CD4-positive, alpha-beta T cell treated with Interleukin-1 beta for 1 hour (primary cell): Measurements from ENCODE around the gene PAEP.

ENCODE experiments used
- DNase-seq, 2 donors: peaks; one replicate each; pipeline ENCODE4 v3.0.0-alpha.2; 2020 to 2022

Gene PAEP

DNA sequence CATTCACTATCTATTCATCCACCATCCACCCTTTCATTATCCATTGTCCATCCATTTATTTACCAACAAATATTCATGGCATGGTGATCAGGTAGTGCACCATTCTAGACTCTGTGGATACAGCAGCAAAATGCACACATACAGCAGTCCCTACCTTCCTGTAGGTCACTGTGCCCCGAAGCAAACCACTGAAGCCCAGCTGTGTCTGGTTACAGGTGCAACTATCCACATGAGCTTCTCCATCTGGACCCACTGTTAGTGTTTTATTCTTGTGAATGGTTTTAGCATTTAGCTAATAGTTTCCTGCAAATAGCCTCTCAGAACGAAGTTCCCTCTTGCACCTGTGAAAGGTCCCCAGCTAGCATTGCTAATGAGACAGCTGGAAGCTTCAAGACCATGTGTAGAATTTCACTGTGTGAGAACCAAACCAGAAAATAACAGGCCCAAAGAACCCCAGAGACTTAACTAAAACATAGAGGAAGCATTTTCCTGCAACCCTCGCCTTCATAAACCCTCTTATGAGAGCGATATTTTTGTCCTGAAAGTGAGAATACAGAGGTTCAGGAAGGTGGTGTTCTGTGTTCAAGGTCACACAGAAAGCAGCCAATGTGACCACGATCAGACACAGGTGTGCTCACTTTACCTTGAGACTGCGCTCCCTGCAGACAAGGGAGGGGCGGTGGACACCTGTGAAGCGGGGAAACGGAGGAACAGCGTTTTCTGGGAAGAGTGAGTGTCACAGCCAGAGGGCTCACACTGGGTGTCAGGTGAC lies 18.5 kb downstream of the PAEP start:
- DNase-seq, result no peak

DNA sequence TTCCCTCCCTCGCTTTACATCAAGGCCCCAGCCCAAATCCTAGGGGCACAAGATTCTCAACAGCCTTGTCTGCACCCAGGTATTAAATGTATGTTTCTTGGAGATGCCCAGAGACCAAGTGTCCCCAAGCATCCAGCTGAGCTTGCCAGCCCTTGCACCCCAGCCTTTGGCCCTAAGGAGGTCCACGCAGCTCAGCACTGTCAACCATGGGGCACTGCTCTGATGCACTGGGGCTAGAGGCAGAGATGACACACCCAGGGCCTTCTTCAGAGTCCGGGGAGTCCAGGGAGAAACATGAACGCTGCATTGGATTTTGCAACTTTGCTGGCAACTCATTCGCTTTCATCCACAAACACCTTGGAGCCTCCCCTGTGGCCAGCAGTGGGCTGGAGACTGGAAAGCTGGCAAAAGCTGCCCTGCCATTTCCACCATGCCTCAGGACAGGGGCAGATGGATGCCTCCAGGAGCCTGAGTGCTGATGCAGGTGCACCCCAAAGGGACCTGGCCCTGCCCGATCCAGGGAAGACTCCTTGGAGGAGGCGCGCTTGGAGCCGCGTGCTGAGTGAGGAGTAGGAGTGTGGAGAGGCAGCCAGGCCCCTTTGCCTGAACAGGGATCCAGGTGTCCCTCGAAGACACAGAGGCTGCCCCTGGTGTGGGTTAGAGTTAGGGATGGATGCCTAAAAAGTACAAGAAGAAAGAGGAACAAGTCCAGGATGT lies 19.3 kb downstream of the PAEP start:
- DNase-seq, result no peak

DNA sequence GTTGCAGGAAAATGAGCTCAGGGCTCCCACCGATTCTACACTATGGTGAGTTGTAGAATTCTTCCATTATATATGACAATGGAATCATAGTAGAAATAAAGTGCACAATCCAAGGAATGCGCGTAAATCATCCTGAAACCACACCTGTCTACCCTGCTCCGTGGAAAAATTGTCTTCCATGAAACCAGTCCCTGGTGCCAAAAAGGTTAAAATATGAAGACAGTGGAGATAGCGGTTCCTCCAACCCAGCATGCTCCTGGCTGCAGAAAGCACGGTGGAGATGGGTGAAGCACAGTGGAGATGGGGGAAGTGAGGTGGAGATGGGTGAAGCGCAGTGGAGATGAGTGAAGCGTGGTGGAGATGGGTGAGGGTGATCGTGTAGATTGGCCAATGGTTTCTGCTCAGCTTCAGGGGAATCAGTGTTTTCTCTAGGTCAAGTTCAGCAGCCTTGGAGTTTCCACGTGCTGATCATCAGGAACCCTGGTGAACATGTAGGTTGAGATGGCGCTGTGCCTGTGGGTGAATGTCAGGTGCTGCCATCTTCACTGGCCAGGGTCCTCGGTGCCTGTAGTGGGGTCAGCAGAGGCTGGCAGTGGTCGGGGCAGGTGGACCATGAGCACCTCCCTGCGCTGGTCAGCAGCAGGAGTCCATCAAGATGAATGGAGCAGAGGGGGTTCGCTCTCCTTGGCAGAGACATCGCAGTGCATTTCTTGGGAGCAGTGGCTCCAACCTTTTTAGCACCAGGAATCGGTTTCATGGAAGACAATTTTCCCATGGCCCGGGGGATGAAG lies 20.3 kb downstream of the PAEP start:
- DNase-seq, result no peak

DNA sequence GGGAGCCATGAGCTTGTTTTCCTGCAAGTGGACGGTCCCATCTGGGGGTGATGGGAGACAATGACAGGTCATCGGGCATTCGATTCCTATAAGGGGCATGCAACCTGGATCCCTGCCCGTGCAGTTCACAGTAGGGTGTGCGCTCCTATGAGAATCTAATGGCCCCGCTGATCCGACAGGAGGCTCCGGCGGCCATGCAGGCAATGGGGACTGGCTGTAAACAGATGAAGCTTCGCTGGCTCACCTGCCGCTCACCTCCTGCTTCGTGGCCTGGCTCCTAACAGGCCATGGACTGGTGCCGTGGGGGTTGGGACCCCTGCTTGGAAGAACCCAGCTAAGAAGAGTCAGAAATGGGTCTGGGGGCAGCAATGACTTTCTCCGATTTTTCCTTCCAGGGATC lies 21.0 kb downstream of the PAEP start:
- no peak for DNase-seq

DNA sequence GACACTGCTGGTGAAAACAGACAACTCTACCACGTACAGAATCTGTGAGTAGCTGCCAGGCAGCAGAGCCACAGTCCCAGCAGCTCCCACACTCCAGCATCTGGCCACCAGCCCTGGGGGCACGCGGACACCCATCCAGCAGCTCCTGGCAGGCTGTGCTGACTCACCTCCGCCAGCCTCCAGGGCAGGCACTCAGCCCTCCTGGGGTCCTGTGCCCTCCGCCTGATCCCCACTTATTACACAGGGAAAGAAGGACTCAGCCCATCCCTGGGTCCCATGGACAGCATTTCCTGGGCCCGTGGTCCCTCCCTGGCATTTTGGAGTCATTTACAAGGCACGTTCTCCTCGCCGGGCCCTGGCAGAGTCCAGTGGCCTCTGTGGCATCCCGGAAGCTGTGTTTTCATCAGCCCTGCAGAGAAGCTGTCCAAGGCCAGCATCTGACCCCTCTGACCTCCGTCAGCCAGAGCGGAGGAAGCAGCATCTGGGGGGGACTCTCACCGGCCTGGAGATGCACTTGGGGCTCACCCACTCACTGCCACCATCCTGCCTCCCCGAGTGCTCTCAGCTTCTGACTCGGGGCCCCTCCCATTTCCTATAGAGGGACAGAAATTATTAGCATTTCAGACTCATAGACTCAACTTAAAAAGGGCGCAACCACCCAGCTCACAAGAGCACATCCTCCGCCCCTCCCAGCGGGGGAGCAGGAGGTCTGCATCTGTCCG lies 21.6 kb downstream of the PAEP start:
- no peak for DNase-seq

DNA sequence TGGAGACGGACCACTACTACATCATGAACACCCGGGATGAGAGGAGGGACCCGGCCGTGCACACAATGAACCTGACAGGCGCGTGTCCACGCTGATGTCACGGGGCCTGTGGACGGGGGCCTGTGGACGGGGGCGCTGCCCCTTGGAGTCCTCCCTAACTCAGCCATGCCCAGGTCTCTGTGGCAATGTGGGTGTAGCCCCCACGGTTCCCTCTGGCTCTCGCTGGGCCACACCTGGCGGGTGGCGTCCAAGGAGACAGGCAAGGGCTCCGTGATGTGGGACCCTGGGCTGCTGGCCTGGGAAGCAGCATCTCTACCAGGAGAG lies 22.1 kb downstream of the PAEP start:
- no peak for DNase-seq

DNA sequence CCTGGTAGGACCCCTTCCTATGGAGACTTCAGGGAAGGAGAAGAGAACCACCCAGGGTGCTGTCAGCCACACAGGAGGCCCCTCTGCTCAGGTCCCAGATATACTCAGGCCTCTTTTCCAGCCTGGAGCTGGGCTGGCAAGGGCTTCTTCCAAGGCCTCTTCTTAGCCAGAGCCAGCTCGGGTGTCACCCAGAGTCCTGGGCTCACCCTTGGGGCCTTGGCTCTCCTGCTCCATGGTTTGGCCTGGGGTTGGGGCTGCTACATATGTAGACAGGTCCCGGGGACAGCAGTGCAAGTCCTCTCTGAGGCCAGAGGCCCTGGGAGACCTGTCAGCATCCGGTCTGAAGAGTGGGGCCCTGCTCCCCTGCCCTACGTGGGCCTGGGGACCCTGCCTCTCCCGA lies 22.8 kb downstream of the PAEP start:
- no peak for DNase-seq

DNA sequence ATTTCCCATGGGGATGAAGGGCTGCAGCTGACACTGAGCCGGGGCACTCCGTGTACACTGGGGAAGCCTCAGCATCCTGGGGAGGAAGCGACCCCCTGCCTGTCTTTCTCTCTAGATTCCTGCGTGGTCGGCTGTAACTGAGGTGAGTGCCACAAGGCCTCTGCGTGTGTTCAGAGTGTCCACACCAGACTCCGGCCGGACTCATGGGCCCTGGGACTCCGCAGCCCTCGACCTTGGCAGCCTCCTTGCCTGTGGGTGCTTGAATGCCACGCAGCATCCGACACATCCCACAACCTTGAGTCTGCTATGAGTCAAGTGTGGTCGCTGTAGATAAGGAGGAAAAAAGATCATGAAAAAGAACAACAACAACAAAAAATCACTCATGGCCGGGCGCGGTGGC lies 23.4 kb downstream of the PAEP start:
- no peak for DNase-seq

DNA sequence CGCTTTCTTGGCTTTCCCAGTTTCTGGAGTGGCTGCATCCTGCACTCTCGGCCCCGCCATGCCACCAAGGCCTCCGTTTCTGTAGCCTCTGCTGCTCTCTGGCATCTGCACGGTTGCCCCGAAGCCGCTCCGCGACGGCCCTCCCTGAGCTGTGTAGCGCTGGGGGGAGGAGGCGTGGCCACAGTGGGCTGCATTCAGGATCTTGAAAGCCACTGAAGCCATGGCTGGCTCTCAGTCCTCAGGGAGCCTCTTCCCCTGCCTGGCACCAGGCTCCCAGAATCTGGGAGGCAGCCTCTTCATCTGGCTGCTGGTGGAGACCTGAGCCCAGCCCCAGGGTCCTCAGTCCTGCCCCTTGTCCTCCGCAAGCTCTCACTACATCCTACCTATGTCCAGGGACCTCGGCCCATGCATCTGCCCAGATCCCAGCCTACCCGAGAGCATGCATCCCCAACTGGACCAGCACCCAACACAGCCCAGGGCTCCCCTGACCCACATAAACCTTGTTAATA lies 25.1 kb downstream of the PAEP start:
- no peak for DNase-seq

DNA sequence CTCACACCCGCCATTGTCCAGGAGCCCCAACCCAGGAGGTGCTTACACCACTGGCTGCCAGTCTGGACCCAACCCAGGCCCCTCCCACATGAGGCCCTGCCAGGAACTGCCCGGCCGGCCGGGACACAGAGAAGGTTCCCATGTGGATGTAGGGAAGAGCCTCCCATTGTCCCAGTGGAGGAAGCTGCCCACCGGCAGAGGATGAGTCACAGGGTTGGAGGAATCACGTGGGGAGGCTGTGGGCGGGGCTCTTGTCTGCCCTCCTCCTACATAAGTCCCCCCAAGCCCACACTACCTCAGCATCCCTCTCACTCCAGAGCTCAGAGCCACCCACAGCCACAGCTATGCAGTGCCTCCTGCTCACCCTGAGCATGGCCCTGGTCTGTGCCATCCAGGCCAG lies 26.1 kb downstream of the PAEP start:
- DNase-seq, result no peak

DNA sequence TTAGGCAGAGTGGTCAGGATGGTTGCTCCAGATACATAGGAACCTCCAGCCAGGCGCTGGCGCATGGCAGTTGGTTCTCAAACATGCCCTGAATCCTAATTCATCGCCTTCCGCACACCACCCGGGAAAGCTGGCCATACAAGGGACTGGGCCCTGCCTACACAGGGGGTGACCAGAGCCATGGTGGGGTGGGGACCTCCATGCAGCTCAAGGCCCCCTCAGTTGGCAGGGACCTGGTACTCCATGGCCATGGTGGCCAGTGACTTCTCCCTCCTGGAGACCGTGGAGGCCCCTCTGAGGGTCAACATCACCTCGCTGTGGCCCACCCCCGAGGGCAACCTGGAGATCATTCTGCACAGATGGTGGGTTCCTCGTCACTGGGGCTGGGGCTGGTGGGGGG lies 26.8 kb downstream of the PAEP start:
- no peak for DNase-seq

DNA sequence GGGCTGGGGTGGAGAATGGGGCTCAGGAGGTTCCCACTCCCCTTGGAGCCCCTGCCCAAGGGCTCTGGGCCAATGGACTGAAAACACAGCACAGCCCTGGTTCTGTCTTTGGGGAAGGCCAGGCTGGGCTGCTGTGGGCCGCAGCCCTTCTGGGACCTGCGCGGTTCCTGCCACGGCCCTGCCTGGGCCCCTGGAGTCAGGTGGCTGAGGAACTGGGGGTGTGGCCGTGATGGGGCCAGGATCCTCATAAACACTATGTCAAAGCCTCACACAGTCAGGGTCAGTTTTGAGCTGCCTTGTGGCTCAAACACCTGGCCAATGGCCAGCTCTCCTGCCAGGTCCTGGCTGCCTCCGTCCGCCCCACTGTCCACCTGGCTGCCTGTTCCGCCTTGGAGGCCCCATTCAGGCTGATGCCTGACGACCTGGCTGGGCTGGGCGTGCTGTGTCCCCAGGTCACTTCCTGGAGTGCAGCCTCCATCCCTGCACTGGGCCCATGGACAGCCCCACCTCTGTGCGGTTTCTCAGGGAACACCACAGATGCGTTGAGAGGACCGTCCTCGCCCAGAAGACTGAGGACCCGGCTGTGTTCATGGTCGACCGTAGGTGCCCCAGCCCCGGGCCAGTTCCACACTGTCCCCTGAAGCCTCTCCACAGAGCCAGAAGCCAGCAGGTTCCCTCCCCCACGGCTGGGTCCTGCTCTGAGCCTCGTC lies 27.5 kb downstream of the PAEP start:
- DNase-seq, result no peak

DNA sequence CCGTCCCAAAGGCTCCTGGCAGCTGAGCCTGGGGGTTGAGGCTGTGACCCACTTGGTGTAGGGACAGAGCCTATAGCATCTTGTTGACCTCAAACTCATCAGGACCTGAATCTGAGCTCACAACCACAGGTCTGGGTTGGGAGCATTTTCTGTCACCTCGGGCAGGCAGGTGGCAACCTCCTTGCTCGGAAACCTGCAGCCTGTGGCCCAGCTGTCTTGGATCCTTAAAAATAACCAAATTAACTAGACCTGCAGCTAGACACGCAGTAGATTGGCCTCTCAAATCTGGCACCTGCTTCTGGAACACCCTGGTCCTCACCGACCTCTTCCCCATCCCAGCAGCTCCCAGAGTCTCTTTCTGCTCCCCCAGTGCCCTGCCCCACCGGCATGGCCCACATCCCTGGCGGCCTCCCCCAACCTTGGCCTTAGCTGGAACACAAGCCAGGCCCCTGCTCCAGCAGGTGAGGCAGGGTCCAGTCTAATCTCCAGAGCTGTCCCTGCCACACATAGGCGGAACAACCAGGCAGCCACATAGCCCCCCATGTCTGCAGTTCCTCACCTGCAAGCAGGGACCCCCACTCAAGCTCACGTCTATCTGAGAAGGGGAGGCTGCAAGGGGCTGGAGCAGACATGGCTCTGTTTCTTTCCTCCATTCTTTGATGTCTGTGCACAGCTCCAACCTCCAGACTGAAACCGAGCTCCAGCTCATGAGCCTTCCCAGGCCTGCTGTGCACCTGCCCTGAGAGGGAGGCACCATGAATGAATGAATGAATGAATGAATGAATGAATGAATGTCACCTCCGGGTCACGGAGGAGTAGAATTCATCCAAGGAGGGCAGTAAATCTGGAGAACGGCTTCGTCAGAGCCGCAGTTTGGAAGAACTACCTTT lies 28.3 kb downstream of the PAEP start:
- DNase-seq, result no peak

DNA sequence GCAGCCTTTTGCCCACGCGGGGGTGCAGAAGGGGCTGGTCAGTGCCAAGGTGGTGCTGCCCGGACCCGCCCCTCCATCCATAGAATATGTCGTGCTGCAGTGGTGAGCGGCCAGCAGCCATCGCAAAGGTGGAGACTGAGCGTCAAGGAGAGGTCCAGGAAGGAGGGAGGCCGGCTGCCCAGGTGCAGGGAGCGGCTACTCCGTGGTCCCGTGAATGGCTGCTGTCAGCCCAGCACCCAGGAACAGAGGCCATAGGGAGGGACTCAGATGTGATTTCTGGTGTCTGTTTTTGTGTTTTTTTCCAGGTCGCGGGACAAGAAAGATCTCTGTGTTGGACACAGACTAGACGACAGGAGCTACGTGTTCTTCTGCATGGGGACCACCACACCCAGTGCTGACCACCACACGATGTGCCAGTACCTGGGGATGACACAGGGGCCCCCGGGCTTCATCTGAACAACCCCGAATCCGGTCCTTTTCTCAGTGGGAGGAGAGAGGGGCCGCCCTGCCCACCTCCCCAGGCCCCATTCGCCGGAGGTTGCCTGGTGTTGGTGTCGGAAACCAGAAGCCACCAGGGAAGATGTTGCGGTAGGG lies 29.0 kb downstream of the PAEP start:
- DNase-seq, result no peak

DNA sequence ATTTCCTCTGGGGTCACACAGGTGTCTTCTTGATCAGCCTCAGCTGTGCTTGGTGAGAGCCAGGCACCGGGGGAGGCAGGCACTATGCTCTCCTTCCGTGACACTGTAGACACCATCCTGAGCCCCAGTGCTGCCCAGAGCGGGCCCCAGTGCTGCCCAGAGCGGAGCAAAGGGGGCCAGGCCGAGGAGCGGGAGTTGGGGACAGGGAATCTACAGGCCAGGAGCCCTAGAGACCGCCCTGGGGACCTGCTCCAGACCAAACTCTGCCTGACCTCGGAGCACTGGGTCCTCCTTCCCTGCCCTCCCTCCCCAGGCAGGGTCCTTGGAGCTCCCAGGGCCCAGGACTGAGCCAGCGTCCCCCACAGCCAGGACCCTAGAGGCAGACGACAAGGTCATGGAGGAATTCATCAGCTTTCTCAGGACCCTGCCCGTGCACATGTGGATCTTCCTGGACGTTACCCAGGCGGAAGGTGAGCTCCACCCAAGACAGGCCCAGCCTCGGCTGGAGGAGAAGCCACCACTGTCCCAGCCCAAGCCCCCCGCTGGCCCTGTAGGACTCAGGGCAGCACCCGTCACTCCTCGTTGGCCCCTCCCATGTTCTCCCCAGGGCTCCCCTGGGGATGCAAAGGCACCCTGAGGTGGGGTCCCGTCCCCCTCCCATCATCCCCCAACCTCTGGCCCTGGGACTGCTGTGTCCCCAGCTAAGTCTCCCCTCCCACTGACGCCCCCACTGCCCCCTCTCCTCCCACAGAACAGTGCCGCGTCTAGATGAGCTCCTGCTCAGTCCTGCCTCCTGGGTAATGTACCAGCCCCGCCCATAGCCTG lies 30.2 kb downstream of the PAEP start:
- no peak for DNase-seq

DNA sequence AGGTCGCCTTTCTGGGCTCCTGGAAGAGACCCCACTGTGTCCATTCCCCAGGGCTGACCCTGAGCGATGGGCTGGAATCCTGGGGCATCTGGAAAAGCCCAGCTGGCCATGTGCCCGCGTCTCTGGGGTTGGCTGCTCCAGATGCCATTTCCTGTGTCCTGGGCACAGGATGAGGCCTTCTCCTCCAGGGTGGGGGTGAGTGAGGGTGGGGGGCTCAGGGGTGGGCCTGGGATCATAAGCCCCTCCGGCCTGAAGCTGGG lies 30.7 kb downstream of the PAEP start:
- no peak for DNase-seq

DNA sequence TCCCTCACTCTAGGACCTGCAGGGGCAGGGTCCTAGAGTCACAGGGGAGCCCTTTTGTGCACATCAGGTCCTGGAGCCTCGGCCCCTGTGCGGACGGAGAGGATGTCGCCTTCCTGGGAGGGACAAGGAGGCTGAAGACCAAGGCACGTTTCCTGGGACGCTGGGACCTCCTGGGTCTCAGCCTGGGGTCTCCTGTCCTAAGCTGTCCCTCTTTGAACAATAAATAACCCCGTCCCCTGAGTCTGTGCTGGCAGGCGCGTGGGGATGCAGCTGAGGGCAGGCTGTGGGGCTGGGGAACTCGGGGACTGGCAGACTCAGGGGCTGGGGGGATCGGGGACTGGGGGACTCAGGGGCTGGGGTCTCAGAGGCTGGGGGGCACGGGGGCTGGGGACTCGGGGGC lies 31.1 kb downstream of the PAEP start:
- DNase-seq, result no peak

DNA sequence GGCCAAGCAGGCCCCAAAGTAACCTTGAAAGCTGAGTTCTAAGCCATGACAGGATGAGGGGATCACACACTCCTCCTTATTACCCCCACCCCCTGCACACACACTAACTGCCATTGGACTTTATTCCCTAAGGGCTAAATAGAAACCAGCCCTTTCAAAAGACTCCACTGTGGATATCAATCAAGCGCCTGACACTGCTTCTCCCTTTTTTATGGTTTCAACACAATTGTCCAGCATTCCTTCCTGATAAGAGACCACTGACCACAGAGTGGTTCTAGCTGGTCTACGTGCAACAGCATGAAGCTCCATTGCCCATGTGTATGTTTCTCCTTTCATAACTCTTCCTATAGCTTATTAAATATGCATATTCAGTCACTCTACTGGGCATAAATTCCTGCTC lies 34.7 kb downstream of the PAEP start:
- DNase-seq, result no peak

DNA sequence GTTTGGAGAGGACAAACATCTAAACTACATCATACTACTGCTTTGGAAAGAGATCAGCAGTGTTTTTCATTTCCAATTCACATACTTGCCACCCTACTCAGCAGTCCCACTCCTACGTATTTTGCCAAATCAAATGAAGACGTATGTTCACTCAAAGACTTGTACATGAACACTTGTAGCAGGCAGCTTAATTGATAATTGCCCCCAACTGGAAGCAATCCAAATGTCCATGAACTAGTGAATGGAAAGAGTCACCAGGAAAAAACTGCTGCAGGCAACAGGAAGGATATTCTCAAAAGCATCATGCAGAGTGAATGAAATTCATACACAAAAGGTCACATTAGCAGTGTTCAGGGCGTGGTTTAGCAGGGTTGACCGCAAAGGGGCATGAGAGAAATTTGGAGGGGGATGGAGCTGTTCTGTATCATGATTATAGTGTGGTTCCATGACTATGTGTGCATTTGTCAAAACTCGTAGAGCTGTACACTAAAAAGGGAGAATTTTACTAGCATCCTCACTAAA lies 38.8 kb downstream of the PAEP start:
- DNase-seq, result no peak

DNA sequence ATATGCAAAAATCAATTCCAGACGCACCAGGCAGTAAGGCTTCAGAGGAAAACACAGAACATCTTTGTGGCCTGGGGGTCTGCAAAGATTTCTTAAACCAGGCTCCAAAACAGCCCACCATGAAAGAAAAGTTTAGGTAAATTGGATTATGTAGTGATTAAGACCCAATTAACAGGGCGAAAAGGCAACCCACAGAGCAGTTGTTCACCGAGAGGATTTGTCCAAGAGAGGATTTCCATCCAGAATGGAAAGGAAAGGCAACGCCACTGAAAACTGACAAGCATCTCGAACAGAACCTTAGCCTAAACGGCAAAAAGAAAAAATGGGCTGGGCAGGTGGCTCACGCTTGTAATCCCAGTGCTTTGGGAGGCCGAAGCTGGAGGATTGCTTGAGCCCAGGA lies 40.4 kb downstream of the PAEP start:
- no peak for DNase-seq
